HepG2 (cell line): Measurements from ENCODE around the gene EXOSC9. TPM values are rescaled to one million over a fixed set of nuclear protein-coding genes. Genes with fewer than 3 reads are reported as not detected.

Source experiments
- ATAC-seq: fragments of 200-7000 bp; cut with Tn5 transposase; 3 replicates; pipeline ENCODE4 v1.9.1; 2020; ENCODE audit warnings: mild to moderate bottlenecking, moderate library complexity
- BruUV-seq: library from RNA; stranded (reverse); fragments of 400-500 nt; replicated peaks from 2 replicates; lab custom pipeline; 2021; lab: Mats Ljungman, UMichigan
- CTCF ChIA-PET: fragments of 300-600 bp; formaldehyde crosslinking; extraction: SDS; loops from one replicate; lab custom pipeline; 2021; ENCODE audit warnings: low total read pairs, inconsistent platforms, low intra/inter-chr PET ratio; lab: Yijun Ruan, JAX
- POLR2A ChIA-PET: fragments of 350-600 bp; sonication (Branson Sonifier 250); formaldehyde crosslinking; loops from one replicate; lab custom pipeline; 2020; ENCODE audit warnings: antibody characterized with exemption, inconsistent platforms; lab: Yijun Ruan, JAX
- DNase-seq: peaks from one replicate; pipeline ENCODE4 v3.0.0-alpha.2; 2015; ENCODE audit warnings: low spot score
- FAIRE-seq: peaks from 3 replicates; lab custom pipeline; 2011; peaks lifted over from hg19 to GRCh38; lab: Jason Lieb, UNC
- H2AFZ ChIP-seq: one replicate; pipeline ENCODE4 v1.6.1; 2011; ENCODE audit warnings: low read length, inconsistent platforms
- H3K27ac ChIP-seq: fragments of 300-600 bp; 3 replicates; pipeline ENCODE4 v1.8.0; 2011; ENCODE audit warnings: mixed run types, mild to moderate bottlenecking, mixed read lengths, low read length, inconsistent platforms; ENCODE audit not compliant: insufficient read depth; ENCODE audit errors: extremely low read length
- H3K27me3 ChIP-seq, 2 experiments: fragments of 200-600 bp in 1 of 2; 2 replicates in 1 of 2; 3 replicates in 1 of 2; pipeline versions ENCODE4 v1.6.0 to v1.8.0; 2011; ENCODE audit warnings: low read length in 2 of 2, mild to moderate bottlenecking in 2 of 2, moderate library complexity in 2 of 2, inconsistent platforms in 1 of 2; ENCODE audit not compliant: insufficient read depth in 2 of 2, control insufficient read depth in 1 of 2
- H3K36me3 ChIP-seq, 2 experiments: fragments of 200-600 bp in 1 of 2; replicated peaks in 1 of 2; 2 replicates in 1 of 2; 3 replicates in 1 of 2; pipeline versions ENCODE4 v1.5.1 to v1.8.0; 2011; ENCODE audit warnings: low read length in 2 of 2, inconsistent platforms in 1 of 2; ENCODE audit not compliant: insufficient read depth in 2 of 2, control insufficient read depth in 1 of 2
- H3K4me1 ChIP-seq: 2 replicates; pipeline ENCODE4 v1.5.1; 2012; ENCODE audit warnings: low read length, inconsistent platforms; ENCODE audit not compliant: insufficient read depth
- H3K4me2 ChIP-seq: 2 replicates; pipeline ENCODE4 v1.6.0; 2011; ENCODE audit warnings: low read depth, low read length, inconsistent platforms
- H3K4me3 ChIP-seq, 3 experiments: fragments of 200-600 bp in 1 of 3; sonication (generic), shearing (Covaris generic) in 1 of 3; replicated peaks in 1 of 3; 2 replicates each; pipeline ENCODE4 v1.5.1; 2011 to 2016; ENCODE audit warnings: low read length in 3 of 3, inconsistent platforms in 2 of 3, low read depth in 2 of 3, mild to moderate bottlenecking in 2 of 3, control low read depth in 1 of 3, mixed read lengths in 1 of 3; ENCODE audit not compliant: insufficient read depth in 1 of 3
- H3K79me2 ChIP-seq: one replicate; pipeline ENCODE4 v1.6.1; 2011; ENCODE audit warnings: low read length, inconsistent platforms; ENCODE audit not compliant: insufficient read depth
- H3K9ac ChIP-seq: 2 replicates; pipeline ENCODE4 v1.6.0; 2011; ENCODE audit warnings: mild to moderate bottlenecking, low read depth, low read length, inconsistent platforms; ENCODE audit not compliant: insufficient read depth
- H3K9me3 ChIP-seq: 2 replicates; pipeline ENCODE4 v1.5.1; 2012; ENCODE audit warnings: mild to moderate bottlenecking, low read length
- H4K20me1 ChIP-seq: 2 replicates; pipeline ENCODE4 v1.6.0; 2011; ENCODE audit warnings: inconsistent platforms, mild to moderate bottlenecking, low read length, moderate library complexity; ENCODE audit not compliant: insufficient read depth
- ARNT ChIP-seq: fragments of 450-650 bp; IDR thresholded peaks from 2 replicates; pipeline ENCODE4 v1.6.1; 2017
- ASH2L ChIP-seq: fragments of 300-600, 200-600 bp; sonication (generic); IDR thresholded peaks from 2 replicates; pipeline ENCODE4 v1.7.0; 2017; ENCODE audit warnings: low read depth, mild to moderate bottlenecking, moderate library complexity, mixed read lengths, low read length; ENCODE audit not compliant: insufficient read length
- ATF2 ChIP-seq: sonication (generic); formaldehyde crosslinking; IDR thresholded peaks from 2 replicates; pipeline ENCODE4 v1.4.0; 2020; ENCODE audit warnings: missing genetic modification reagents
- ELF4 ChIP-seq: sonication (generic); formaldehyde crosslinking; IDR thresholded peaks from 2 replicates; pipeline ENCODE4 v1.5.0; 2020; ENCODE audit warnings: missing genetic modification reagents, mild to moderate bottlenecking, moderate library complexity, borderline replicate concordance
- FOXA1 ChIP-seq, 2 experiments: fragments of 450-650 bp in 1 of 2; sonication (generic) in 1 of 2; formaldehyde crosslinking in 1 of 2; IDR thresholded peaks; 2 replicates each; pipeline versions ENCODE4 v1.4.0 to v1.6.1; 2016 to 2020; ENCODE audit warnings: missing genetic modification reagents in 1 of 2
- GLMP ChIP-seq: sonication (generic); formaldehyde crosslinking; IDR thresholded peaks from 2 replicates; pipeline ENCODE4 v1.9.0; 2021; ENCODE audit warnings: missing genetic modification reagents, mild to moderate bottlenecking, borderline replicate concordance
- JUNB ChIP-seq: sonication (generic); formaldehyde crosslinking; IDR thresholded peaks from 2 replicates; pipeline ENCODE4 v1.8.0; 2022; ENCODE audit warnings: missing genetic modification reagents, mild to moderate bottlenecking, borderline replicate concordance
- KAT8 ChIP-seq: IDR thresholded peaks from 2 replicates; pipeline ENCODE4 v1.6.1; 2016; ENCODE audit warnings: missing genetic modification reagents, missing compliant biosample characterization
- TBX2 ChIP-seq: sonication (generic); formaldehyde crosslinking; IDR thresholded peaks from 2 replicates; pipeline ENCODE4 v1.5.0; 2020; ENCODE audit warnings: missing genetic modification reagents, mild to moderate bottlenecking, borderline replicate concordance
- ZBTB42 ChIP-seq: sonication (generic); formaldehyde crosslinking; IDR thresholded peaks from 2 replicates; pipeline ENCODE4 v1.5.0; 2020; ENCODE audit warnings: mild to moderate bottlenecking, missing genetic modification reagents
- ZNF12 ChIP-seq: sonication (generic); formaldehyde crosslinking; IDR thresholded peaks from 2 replicates; pipeline ENCODE4 v1.5.0; 2020; ENCODE audit warnings: missing genetic modification reagents
- ZNF234 ChIP-seq: sonication (generic); formaldehyde crosslinking; conservative IDR thresholded peaks from 2 replicates; pipeline ENCODE4 v1.5.1; 2020; ENCODE audit warnings: mild to moderate bottlenecking, missing genetic modification reagents
- ZNF773 ChIP-seq: sonication (generic); formaldehyde crosslinking; IDR thresholded peaks from 2 replicates; pipeline ENCODE4 v1.4.0; 2020; ENCODE audit warnings: missing genetic modification reagents, borderline replicate concordance
- ZSCAN30 ChIP-seq: sonication (generic); formaldehyde crosslinking; IDR thresholded peaks from 2 replicates; pipeline ENCODE4 v1.5.0; 2020; ENCODE audit warnings: mild to moderate bottlenecking, missing genetic modification reagents
- ZSCAN31 ChIP-seq: sonication (generic); formaldehyde crosslinking; IDR thresholded peaks from 2 replicates; pipeline ENCODE4 v1.5.0; 2020; ENCODE audit warnings: low read depth, mild to moderate bottlenecking, missing genetic modification reagents
- WGBS: methylation state at CpG from one replicate; pipeline ENCODE4 v1.1.6; 2017; ENCODE audit warnings: low lambda C conversion rate; 5-methylcytosine and 5-hydroxymethylcytosine counted together
- in situ Hi-C: cut with HindIII; loops from 2 replicates; pipeline ENCODE4 v1.10.0; 2017; ENCODE audit warnings: low pct_unique_long_range_greater_than_20kb; ENCODE audit not compliant: extremely low pct_ligation_motif_present
- intact Hi-C: fragments of 100-400 bp; cut with micrococcal nuclease; formaldehyde crosslinking; loops from one replicate; pipeline ENCODE4 v1.10.0; 2022; ENCODE audit not compliant: unreplicated experiment
- polyA plus RNA-seq, 8 experiments: library from polyadenylated mRNA; depleted of rRNA in 3 of 8; stranded (reverse) in 7 of 8; unstranded in 1 of 8; fragments of >200 nt; fragmentation: Illumina TruSeq in 4 of 8; extraction: Trizol in 4 of 8; gene quantifications; 2 replicates each; pipeline versions ENCODE4 v1.2.1 to v1.2.3, GENCODE V29; 2011 to 2016; ENCODE audit warnings: low read depth in 4 of 8, missing spikeins in 1 of 8, mixed read lengths in 1 of 8; ENCODE audit not compliant: insufficient read depth in 1 of 8
- total RNA-seq, 5 experiments: library from RNA; depleted of rRNA; stranded (reverse); fragments of >200 nt; fragmentation: Illumina TruSeq; extraction: Trizol; gene quantifications; 2 replicates each; pipeline ENCODE4 v1.2.3, GENCODE V29; 2016; ENCODE audit warnings: low read depth in 1 of 5

The EXOSC9 gene
- total and polyA plus RNA-seq, 2 of the 13 experiments (the other 11 are each of a cell fraction or from before 2014, with no cell fraction given), result 26.0 to 48.0 TPM

- intact Hi-C loops (no loop called here), in situ Hi-C loops (no loop called here)
- H3K4me3 ChIP-seq, result no peak overlapping the region
- 97% methylated on average over 1 of the region's 1 CpG for WGBS
- TF ChIP-seq ZNF773 (CRISPR knock-in tag) (no peak), ZSCAN31 (CRISPR knock-in tag) (no peak), ASH2L (no peak), FOXA1 (IDR thresholded peaks at IDR 0.05) (no peak), FOXA1 (CRISPR knock-in tag; IDR thresholded peaks at IDR 0.05) (no peak), ATF2 (CRISPR knock-in tag) (no peak), ZBTB42 (CRISPR knock-in tag) (no peak), ZSCAN30 (CRISPR knock-in tag) (no peak), GLMP (CRISPR knock-in tag) (no peak), KAT8 (CRISPR knock-in tag) (no peak), ARNT (no peak), ZNF12 (CRISPR knock-in tag) (no peak), TBX2 (CRISPR knock-in tag) (no peak), ELF4 (CRISPR knock-in tag) (no peak), JUNB (no peak), ZNF234 (CRISPR knock-in tag) (no peak)
- BruUV-seq, result no TSS peak
- H3K4me1 ChIP-seq, result peaks cover 27% of the 10 kb centered on the region
- no peak for DNase-seq
- no peaks in the 10 kb centered on the region for H3K9me3 ChIP-seq
- no peak overlapping the region for H3K4me2 ChIP-seq
- peaks cover 2 to 50% of the 10 kb centered on the region in 2 experiments; a peak in 4 of 5 replicates for H3K36me3 ChIP-seq
- H3K27me3 ChIP-seq, result no peaks in the 10 kb centered on the region; a peak in 1 of 5 replicates
- no peak overlapping the region for H3K27ac ChIP-seq
- ChIA-PET CTCF (no interaction called here), POLR2A (interaction anchor here (1.1 kb wide), 1 partner anchor 18 kb away, joined by 4 read pairs; the partner anchor contains the start of gene EXOSC9)
- no peaks in the 10 kb centered on the region for H4K20me1 ChIP-seq
- peaks cover 31% of the 10 kb centered on the region for H3K79me2 ChIP-seq
- H3K9ac ChIP-seq, result no peak overlapping the region
- FAIRE-seq, result no peak
- H2AFZ ChIP-seq, result no peak overlapping the region
- no peak for ATAC-seq
Observed at GRCh38 chr4:121819216-121819965, 18.3 kb downstream of the EXOSC9 start.
